Pulmonary artery endothelial cell (primary cell): ENCODE data around the gene NAALADL2. TPM values are rescaled to one million over a fixed set of nuclear protein-coding genes. Genes with fewer than 3 reads are reported as not detected.

ENCODE experiments used
- DNase-seq: peaks from one replicate; pipeline ENCODE4 v3.0.0-alpha.2; 2011; ENCODE audit warnings: low read depth, low spot score
- total RNA-seq: library from RNA; depleted of rRNA; stranded (reverse); fragments of >200 nt; gene quantifications from 2 replicates; pipeline ENCODE4 v1.2.3, GENCODE V29; 2014

The NAALADL2 gene
- total RNA-seq, 1 donor from 2014 or later, result 3.4 TPM

- no peak for DNase-seq
Measured at GRCh38 chr3:175651716-175652115, 792.6 kb downstream of the NAALADL2 start.

GRCh38 chr3:175655351-175655750 is 796.2 kb downstream of the NAALADL2 start:
- DNase-seq, result no peak

DNA sequence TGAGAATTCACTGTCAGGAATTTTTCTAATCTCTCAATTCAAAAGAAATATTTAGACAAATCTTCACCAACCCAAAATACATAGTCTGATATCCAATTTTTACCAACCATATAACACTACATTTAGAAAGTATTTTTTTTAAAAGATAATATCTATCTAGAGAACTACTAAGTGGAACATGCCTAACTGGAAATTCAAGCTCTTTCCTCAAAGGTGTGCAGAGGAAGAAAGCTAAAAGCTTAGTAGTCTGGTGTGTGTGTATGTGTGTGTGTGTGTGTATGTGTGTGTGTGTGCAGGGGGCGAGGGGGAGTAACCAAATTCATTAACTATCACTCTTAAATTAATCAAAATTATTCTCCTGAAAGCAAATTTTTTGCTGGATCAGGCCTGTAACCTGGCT is 797.3 kb downstream of the NAALADL2 start:
- DNase-seq, result no peak

- DNase-seq, result no peak
Measured at GRCh38 chr3:175659670-175660350, 800.7 kb downstream of the NAALADL2 start.

- DNase-seq, result no peak
Measured at GRCh38 chr3:175662815-175663214, 803.7 kb downstream of the NAALADL2 start.

DNA sequence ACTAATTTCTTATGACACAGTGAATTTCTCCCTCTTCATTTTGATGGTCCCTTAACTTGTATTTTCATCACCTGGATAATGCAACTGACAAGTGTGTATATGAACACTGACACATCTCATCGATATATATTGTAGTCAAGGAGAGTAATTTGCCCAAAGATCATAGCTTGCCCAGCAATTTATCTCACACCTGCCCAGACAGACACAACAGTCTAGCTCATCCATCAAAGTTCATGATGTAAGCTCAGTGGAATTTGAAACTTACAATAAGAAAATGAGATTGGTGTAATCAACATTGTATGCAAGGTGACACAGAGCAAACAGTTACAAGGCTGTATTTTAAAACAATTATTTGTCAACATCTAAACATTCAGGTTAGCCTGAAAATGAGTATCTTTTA is 805.8 kb downstream of the NAALADL2 start:
- DNase-seq, result no peak

- no peak for DNase-seq
Measured at GRCh38 chr3:175668300-175668699, 809.2 kb downstream of the NAALADL2 start.

GRCh38 chr3:175670557-175670956 is 811.4 kb downstream of the NAALADL2 start:
- no peak for DNase-seq

- no peak for DNase-seq
Measured at GRCh38 chr3:175672119-175672689, 813.1 kb downstream of the NAALADL2 start.

- DNase-seq, result no peak
Measured at GRCh38 chr3:175679568-175679967, 820.4 kb downstream of the NAALADL2 start.

GRCh38 chr3:175692256-175692655 is 833.1 kb downstream of the NAALADL2 start:
- DNase-seq, result no peak

- DNase-seq, result no peak
Measured at GRCh38 chr3:175695251-175695650, 836.1 kb downstream of the NAALADL2 start.

- no peak for DNase-seq
Measured at GRCh38 chr3:175702956-175703355, 843.8 kb downstream of the NAALADL2 start.

DNA sequence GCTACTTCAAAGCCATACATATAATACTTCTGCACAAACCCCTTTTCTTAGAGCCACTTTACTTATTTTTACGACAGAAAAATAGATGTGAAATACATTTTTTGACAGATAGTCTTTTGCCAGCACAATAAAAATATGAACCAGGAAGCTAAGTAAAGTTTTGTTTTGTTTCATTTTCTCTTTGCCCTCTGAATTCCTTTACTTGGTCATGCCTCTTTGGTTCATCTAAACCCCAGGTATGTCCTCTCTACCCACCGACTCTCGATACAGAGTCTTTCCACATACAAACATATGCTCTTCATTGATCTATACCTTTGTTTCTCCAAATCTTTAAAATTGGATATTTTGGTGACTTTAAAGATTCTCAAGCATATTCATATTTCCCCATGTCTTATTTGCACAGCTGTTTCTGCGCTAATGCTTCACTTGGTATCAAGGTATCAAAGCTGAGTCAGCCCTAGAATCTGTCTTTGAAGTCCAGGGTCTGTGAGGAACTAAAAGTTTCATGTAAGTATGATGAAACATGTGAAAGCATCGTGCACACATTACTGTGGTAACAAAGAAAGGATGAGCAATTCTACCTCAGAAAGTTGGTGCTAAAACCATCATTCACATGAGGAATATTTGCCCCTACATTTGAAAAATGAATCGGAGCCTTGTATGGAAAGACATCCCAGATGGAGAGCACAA is 845.4 kb downstream of the NAALADL2 start:
- no peak for DNase-seq

GRCh38 chr3:175713268-175713667 is 854.1 kb downstream of the NAALADL2 start:
- DNase-seq, result no peak

GRCh38 chr3:175716446-175716845 is 857.3 kb downstream of the NAALADL2 start:
- DNase-seq, result no peak

GRCh38 chr3:175726228-175726627 is 867.1 kb downstream of the NAALADL2 start:
- DNase-seq, result no peak

- DNase-seq, result no peak
Measured at GRCh38 chr3:175728566-175728965, 869.4 kb downstream of the NAALADL2 start.

DNA sequence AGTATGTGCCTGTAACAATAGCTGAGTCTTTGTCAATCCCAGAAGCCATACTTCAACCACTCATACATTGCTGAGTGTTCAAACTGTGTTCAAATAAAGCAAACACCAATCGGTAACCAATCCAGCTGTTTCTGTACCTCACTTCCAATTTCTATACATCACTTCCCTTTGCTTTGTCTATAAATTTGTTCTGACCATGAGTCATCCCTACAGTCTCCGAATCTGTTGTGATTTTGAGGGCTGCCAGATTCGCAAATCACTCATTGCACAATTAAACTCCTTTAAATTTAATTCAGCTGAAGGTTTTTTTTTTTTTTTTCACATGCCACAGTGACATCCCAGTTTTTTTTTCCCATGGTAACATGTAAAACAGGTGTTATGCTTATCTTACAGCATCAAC is 870.3 kb downstream of the NAALADL2 start:
- no peak for DNase-seq

DNA sequence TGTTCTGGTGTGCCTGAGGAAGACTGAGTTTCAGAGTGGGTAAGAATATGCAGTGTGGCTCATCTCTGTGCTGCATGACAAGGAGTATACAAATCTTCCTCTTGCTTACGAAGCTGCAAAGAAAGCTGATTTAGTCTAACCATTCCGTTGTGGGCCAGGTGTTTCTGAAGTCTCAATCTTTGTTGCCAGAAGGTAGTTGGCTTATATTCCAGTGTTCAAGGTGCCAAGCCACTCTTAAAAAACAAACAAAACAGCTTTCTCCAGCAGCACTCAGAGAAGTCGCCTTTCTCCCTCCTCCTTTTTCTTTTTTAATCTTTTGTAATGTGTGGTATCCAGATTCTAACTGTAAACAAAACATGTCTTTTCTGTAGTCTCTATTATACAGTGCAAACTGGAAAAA is 872.4 kb downstream of the NAALADL2 start:
- DNase-seq, result no peak

DNA sequence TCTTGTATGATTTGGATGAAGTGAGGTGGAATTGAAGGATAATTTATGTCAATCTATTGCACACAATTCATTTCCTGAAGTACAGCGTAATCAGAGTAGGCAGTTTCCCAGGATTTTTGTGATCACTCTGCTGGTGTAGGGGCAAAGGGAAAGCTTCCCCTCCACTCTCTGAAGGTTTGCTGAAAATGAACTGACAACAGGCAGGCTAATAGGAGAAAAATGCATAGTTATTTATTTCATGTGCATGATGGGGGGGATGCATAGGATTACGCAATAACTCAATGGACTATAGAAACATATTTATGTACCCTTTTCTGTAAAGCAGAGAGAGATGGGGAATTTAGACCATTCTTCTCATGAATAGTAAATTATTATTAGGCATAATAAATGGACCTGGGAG is 872.9 kb downstream of the NAALADL2 start:
- DNase-seq, result no peak

GRCh38 chr3:175735866-175736265 is 876.7 kb downstream of the NAALADL2 start:
- DNase-seq, result no peak
